Stomach (tissue), 4 donors: ENCODE data around the gene RASAL3.

ENCODE experiments used
- CTCF ChIP-seq, 7 experiments: fragments of 450-650 bp in 4 of 7; fragments of 200-600 bp in 3 of 7; sonication (generic) in 3 of 7; IDR thresholded peaks; one replicate each; pipeline ENCODE4 v1.5.1; 2016 to 2019; ENCODE audit warnings: antibody characterized with exemption in 7 of 7, control low read depth in 2 of 7, mild to moderate bottlenecking in 1 of 7
- POLR2A ChIP-seq, 4 donors: fragments of 450-650 bp; IDR thresholded peaks; one replicate each; pipeline ENCODE4 v1.6.1; 2016; ENCODE audit warnings: antibody characterized with exemption in 4 of 4, control low read depth in 2 of 4, mild to moderate bottlenecking in 1 of 4, moderate library complexity in 1 of 4
- POLR2AphosphoS5 ChIP-seq, 3 donors: sonication (generic); formaldehyde crosslinking; IDR thresholded peaks; one replicate each; pipeline ENCODE4 v1.6.1; 2016; ENCODE audit warnings: antibody characterized with exemption in 3 of 3

DNA sequence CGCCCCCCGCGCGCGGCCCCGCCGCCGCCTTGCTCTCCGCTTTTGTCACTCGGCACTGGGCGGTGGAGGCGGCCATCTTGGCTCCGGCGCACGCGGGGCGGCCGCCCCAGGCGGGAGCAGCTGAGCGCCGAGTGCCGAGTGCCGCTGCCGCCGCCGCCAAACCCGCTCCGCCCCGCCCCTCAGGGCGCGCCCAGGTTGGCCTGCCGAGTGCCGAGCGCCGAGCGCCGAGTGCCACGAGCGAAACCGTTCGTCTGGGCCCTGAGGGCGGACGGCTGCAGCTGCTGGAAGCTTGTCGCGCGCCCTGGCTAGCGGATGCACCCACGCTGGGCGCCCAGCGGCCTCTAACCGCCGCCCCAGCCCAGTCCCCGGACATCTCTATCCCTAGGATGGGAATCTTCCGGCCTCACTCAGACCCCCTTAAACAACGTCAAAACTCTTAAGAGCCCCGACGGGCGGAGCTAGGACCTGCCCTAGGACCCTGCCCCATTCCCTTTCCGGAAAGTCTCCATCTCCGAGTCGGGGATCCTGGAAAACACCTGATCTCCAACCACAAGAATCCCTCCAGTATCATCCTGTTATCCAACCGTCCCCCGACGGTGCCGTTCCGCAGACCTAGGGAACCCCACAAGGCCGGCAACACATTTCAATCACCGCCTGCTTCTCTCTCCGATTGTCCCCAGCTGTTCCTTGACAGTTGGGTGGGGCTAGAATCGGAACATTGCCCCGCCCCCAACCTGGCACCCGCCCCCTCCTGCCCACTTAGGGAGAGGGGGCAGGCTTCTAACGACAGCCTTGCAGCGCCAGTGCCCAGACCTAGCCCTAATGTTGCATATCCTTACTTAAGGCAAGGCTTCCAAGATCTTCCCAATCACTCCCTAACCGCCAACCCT lies 31.5 kb downstream of the RASAL3 start:
- TF ChIP-seq CTCF (IDR thresholded peaks at IDR 0.05) (no peak), POLR2A (IDR thresholded peaks at IDR 0.05) (no peak), POLR2AphosphoS5 (IDR thresholded peaks at IDR 0.05) (peak; percentile 62 to 75 (median 75))
